ENCODE measurements around the gene GSC2.

GSC2 gene

GRCh38 chr22:19167106-19167869 lies 17.2 kb upstream of the GSC2 start:
- TF ChIP-seq NFIC (IDR thresholded peaks at IDR 0.05) = no peak
- no peak for TF ChIP-seq MAX (IDR thresholded peaks at IDR 0.05)
- no peak for TF ChIP-seq ZBTB7A (IDR thresholded peaks at IDR 0.05; ENCODE audit: low read depth)

GRCh38 chr22:19166421-19166820 lies 16.3 kb upstream of the GSC2 start:
- TF ChIP-seq TEAD4 (IDR thresholded peaks at IDR 0.05) (no peak), EGR1 (IDR thresholded peaks at IDR 0.05) (no peak), ZBTB7A (IDR thresholded peaks at IDR 0.05; ENCODE audit: low read depth) (no peak), TCF12 (IDR thresholded peaks at IDR 0.05; ENCODE audit: low read depth) (no peak), CEBPB (IDR thresholded peaks at IDR 0.05) (no peak), EP300 (IDR thresholded peaks at IDR 0.05; ENCODE audit: borderline replicate concordance) (no peak), RAD21 (IDR thresholded peaks at IDR 0.05; ENCODE audit: low read depth) (no peak), YY1 (IDR thresholded peaks at IDR 0.05; ENCODE audit: low read depth) (no peak), USF1 (IDR thresholded peaks at IDR 0.05) (no peak), CREB1 (IDR thresholded peaks at IDR 0.05; ENCODE audit: low read depth) (no peak), MAX (IDR thresholded peaks at IDR 0.05) (no peak), REST (IDR thresholded peaks at IDR 0.05; ENCODE audit: low read depth) (no peak), NFIC (IDR thresholded peaks at IDR 0.05) (no peak), TAF1 (IDR thresholded peaks at IDR 0.05; ENCODE audit: low read depth) (no peak), FOXM1 (IDR thresholded peaks at IDR 0.05; ENCODE audit: borderline replicate concordance, low read depth) (no peak)

- TF ChIP-seq TAF1 (IDR thresholded peaks at IDR 0.05; ENCODE audit: low read depth) = no peak
- no peak for TF ChIP-seq REST (IDR thresholded peaks at IDR 0.05; ENCODE audit: low read depth)
- no peak for TF ChIP-seq MAX (IDR thresholded peaks at IDR 0.05)
- TF ChIP-seq ZBTB7A (IDR thresholded peaks at IDR 0.05; ENCODE audit: low read depth) = no peak
- no peak for TF ChIP-seq TCF12 (IDR thresholded peaks at IDR 0.05; ENCODE audit: low read depth)
- no peak for TF ChIP-seq CREB1 (IDR thresholded peaks at IDR 0.05; ENCODE audit: low read depth)
Measured at GRCh38 chr22:19164425-19164824, 14.3 kb upstream of the GSC2 start.

DNA sequence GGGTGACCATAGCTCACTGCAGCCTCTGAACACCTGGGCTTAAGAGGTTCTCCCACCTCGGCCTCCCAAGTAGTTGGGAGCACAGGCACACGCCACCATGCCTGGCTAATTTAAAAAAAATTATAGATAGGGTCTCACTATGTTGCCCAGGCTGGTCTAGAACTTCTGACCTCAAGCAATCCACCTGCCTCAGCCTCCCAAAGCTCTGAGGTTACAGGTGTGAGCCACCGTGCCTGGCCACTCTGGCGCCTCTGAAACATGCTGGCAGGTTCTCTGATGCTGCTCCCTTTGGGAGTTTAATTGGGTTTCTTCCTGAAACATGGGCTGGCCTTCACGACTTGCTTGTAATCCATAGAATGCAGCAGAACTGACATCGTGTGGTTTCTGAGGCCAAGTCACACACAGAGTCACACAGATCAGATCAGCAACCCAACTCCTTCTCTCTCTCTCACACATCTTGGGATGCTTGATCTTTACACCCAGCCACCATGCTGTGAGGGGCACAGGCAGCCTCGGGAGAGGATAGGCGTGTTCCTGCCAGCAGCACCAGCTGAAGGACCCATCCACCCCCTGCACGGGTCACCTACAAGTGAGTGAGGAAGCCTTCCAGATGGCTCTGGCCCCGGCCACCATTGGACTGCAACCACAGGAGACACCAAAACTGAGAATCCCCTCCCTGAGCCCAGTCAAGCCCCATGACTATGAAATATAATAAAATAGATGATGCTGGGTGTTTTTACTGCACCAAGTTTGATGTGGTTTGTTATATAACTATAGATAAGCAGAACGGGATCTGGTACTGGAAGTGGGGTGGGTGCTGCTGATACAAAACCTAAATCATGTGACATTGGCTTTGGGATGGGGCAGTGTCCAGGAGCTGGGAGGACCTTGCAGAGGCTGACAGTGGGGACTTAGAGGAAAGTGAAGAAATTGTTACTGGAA lies 3.1 kb upstream of the GSC2 start:
- TF ChIP-seq MAX (IDR thresholded peaks at IDR 0.05) (no peak), EP300 (IDR thresholded peaks at IDR 0.05; ENCODE audit: borderline replicate concordance) (no peak), TCF12 (IDR thresholded peaks at IDR 0.05; ENCODE audit: low read depth) (no peak), USF1 (IDR thresholded peaks at IDR 0.05) (no peak), RAD21 (IDR thresholded peaks at IDR 0.05; ENCODE audit: low read depth) (no peak), CREB1 (IDR thresholded peaks at IDR 0.05; ENCODE audit: low read depth) (no peak), REST (IDR thresholded peaks at IDR 0.05; ENCODE audit: low read depth) (no peak), YY1 (IDR thresholded peaks at IDR 0.05; ENCODE audit: low read depth) (no peak), EGR1 (IDR thresholded peaks at IDR 0.05) (no peak), NFIC (IDR thresholded peaks at IDR 0.05) (no peak), ZBTB7A (IDR thresholded peaks at IDR 0.05; ENCODE audit: low read depth) (no peak), FOXM1 (IDR thresholded peaks at IDR 0.05; ENCODE audit: borderline replicate concordance, low read depth) (no peak), TEAD4 (IDR thresholded peaks at IDR 0.05) (no peak), TAF1 (IDR thresholded peaks at IDR 0.05; ENCODE audit: low read depth) (no peak)
